Neural progenitor cell (in vitro differentiated cells): ENCODE measurements around the gene RIPOR1. TPM values are rescaled to one million over a fixed set of nuclear protein-coding genes. Genes with fewer than 3 reads are reported as not detected.

Source experiments
- DNase-seq: peaks from one replicate; pipeline ENCODE4 v3.0.0-alpha.2; 2016; ENCODE audit warnings: low spot score
- H2AFZ ChIP-seq: fragments of 200-600 bp; sonication (generic); replicated peaks from 2 replicates; pipeline ENCODE4 v1.6.1; 2016; ENCODE audit warnings: antibody characterized with exemption
- H3F3A ChIP-seq: fragments of 200-600 bp; sonication (generic); 2 replicates; pipeline ENCODE4 v1.6.1; 2016; ENCODE audit warnings: antibody characterized with exemption, low read depth
- H3K27ac ChIP-seq: fragments of 200-600 bp; sonication (generic); 2 replicates; pipeline ENCODE4 v1.5.1; 2016; ENCODE audit warnings: mild to moderate bottlenecking
- H3K27me3 ChIP-seq: fragments of 200-600 bp; sonication (generic); 2 replicates; pipeline ENCODE4 v1.6.1; 2016; ENCODE audit warnings: mild to moderate bottlenecking, moderate library complexity
- H3K36me3 ChIP-seq: fragments of 200-600 bp; sonication (generic); 2 replicates; pipeline ENCODE4 v1.5.1; 2016
- H3K4me1 ChIP-seq: fragments of 200-600 bp; sonication (generic); 2 replicates; pipeline ENCODE4 v1.6.1; 2016; ENCODE audit warnings: mixed run types
- H3K4me2 ChIP-seq: fragments of 200-600 bp; sonication (generic); 2 replicates; pipeline ENCODE4 v1.6.1; 2016
- H3K4me3 ChIP-seq: fragments of 200-600 bp; sonication (generic); 2 replicates; pipeline ENCODE4 v1.5.1; 2016
- H3K79me2 ChIP-seq: fragments of 200-600 bp; sonication (generic); 2 replicates; pipeline ENCODE4 v1.6.1; 2016; ENCODE audit warnings: low read depth
- H3K9ac ChIP-seq: fragments of 200-600 bp; sonication (generic); 2 replicates; pipeline ENCODE4 v1.6.1; 2016
- H3K9me3 ChIP-seq: fragments of 200-600 bp; sonication (generic); 2 replicates; pipeline ENCODE4 v1.5.1; 2016; ENCODE audit warnings: low read depth
- H4K20me1 ChIP-seq: fragments of 200-600 bp; sonication (generic); 2 replicates; pipeline ENCODE4 v1.6.1; 2016; ENCODE audit warnings: low read depth
- H3K27ac Mint-ChIP-seq: 3 replicates; pipeline ENCODE4 v1.8.0; 2021; ENCODE audit warnings: mixed read lengths
- H3K27me3 Mint-ChIP-seq: 2 replicates; pipeline ENCODE4 v1.8.0; 2022; ENCODE audit warnings: low read depth, mild to moderate bottlenecking, inconsistent platforms, moderate library complexity, mixed read lengths; ENCODE audit not compliant: insufficient read depth
- H3K36me3 Mint-ChIP-seq: 3 replicates; pipeline ENCODE4 v1.8.0; 2021; ENCODE audit warnings: mixed read lengths
- H3K4me1 Mint-ChIP-seq: 3 replicates; pipeline ENCODE4 v1.8.0; 2021; ENCODE audit warnings: mixed read lengths
- H3K4me3 Mint-ChIP-seq: 3 replicates; pipeline ENCODE4 v1.8.0; 2021; ENCODE audit warnings: mild to moderate bottlenecking, moderate library complexity, mixed read lengths
- H3K9me3 Mint-ChIP-seq: 3 replicates; pipeline ENCODE4 v1.8.0; 2020; ENCODE audit warnings: mixed read lengths
- EZH2 ChIP-seq: fragments of 200-600 bp; sonication (generic); IDR thresholded peaks from 2 replicates; pipeline ENCODE4 v1.6.1; 2017; ENCODE audit warnings: antibody characterized with exemption, mild to moderate bottlenecking, moderate library complexity
- EZH2phosphoT487 ChIP-seq: fragments of 200-600 bp; sonication (generic); IDR thresholded peaks from 2 replicates; pipeline ENCODE4 v1.6.1; 2017; ENCODE audit warnings: antibody characterized with exemption
- total RNA-seq: library from RNA; depleted of rRNA; stranded (reverse); fragments of >200 nt; gene quantifications from 2 replicates; pipeline ENCODE4 v1.2.3, GENCODE V29; 2015; ENCODE audit warnings: low replicate concordance
- TF ChIP-seq, protein P1 (sequence below): fragments of 200-600 bp; sonication (generic); IDR thresholded peaks from 2 replicates; pipeline ENCODE4 v1.5.1; 2017; ENCODE audit warnings: antibody characterized with exemption, mild to moderate bottlenecking

RIPOR1 gene
- total RNA-seq, 1 donor from 2014 or later, result 13.5 TPM

GRCh38 chr16:67555795-67556212 is 27.2 kb downstream of the RIPOR1 start:
- Histone ChIP-seq H3F3A (peaks cover 6% of the 10 kb centered on the region), H3K4me2 (no peak overlapping the region), H2AFZ (no peak overlapping the region), H3K27ac (no peak overlapping the region), H3K27me3 (no peaks in the 10 kb centered on the region), H4K20me1 (no peaks in the 10 kb centered on the region), H3K9me3 (no peaks in the 10 kb centered on the region), H3K4me1 (peaks cover under 1% of the 10 kb centered on the region), H3K36me3 (no peaks in the 10 kb centered on the region), H3K9ac (no peak overlapping the region), H3K79me2 (peaks cover 30% of the 10 kb centered on the region), H3K4me3 (no peak overlapping the region)
- Mint-ChIP-seq H3K36me3 (no peaks in the 10 kb centered on the region), H3K4me1 (peaks cover 4% of the 10 kb centered on the region), H3K4me3 (no peak overlapping the region), H3K27ac (no peak overlapping the region), H3K27me3 (peaks cover 4% of the 10 kb centered on the region), H3K9me3 (no peaks in the 10 kb centered on the region)
- no peak for DNase-seq
- TF ChIP-seq, protein P1, sequence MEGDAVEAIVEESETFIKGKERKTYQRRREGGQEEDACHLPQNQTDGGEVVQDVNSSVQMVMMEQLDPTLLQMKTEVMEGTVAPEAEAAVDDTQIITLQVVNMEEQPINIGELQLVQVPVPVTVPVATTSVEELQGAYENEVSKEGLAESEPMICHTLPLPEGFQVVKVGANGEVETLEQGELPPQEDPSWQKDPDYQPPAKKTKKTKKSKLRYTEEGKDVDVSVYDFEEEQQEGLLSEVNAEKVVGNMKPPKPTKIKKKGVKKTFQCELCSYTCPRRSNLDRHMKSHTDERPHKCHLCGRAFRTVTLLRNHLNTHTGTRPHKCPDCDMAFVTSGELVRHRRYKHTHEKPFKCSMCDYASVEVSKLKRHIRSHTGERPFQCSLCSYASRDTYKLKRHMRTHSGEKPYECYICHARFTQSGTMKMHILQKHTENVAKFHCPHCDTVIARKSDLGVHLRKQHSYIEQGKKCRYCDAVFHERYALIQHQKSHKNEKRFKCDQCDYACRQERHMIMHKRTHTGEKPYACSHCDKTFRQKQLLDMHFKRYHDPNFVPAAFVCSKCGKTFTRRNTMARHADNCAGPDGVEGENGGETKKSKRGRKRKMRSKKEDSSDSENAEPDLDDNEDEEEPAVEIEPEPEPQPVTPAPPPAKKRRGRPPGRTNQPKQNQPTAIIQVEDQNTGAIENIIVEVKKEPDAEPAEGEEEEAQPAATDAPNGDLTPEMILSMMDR, result no peak
- TF ChIP-seq EZH2 (no peak), EZH2phosphoT487 (no peak)

DNA sequence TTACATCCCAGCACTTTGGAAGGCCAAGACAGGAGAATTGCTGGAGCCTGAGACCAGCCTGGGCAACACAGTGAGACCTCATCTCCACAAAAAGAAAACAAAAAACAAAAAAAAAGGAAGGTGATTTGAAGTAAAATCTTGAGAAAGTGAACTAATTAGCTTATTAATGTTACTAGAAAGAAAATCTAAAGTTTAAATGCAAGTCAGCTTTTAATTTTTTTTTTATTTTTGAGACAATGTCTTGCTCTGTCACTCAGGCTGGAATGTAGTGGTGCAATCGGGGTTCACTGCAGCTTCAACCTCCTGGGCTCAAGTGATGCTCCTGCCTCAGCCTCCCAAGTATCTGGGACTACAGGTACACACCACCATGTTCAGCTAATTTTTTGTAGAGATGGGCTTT is 30.2 kb downstream of the RIPOR1 start:
- Histone ChIP-seq H3K79me2 (peaks cover 47% of the 10 kb centered on the region), H3K4me2 (no peak overlapping the region), H3K4me1 (peaks cover 7% of the 10 kb centered on the region), H4K20me1 (peaks cover 10% of the 10 kb centered on the region), H2AFZ (no peak overlapping the region), H3K27ac (no peak overlapping the region), H3K4me3 (no peak overlapping the region), H3K36me3 (no peaks in the 10 kb centered on the region), H3K9ac (no peak overlapping the region), H3K9me3 (no peaks in the 10 kb centered on the region), H3K27me3 (no peaks in the 10 kb centered on the region), H3F3A (peaks cover 26% of the 10 kb centered on the region)
- TF ChIP-seq EZH2 (no peak), EZH2phosphoT487 (no peak)
- TF ChIP-seq, protein P1, result no peak
- no peak overlapping the region for H3K4me3 Mint-ChIP-seq
- H3K36me3 Mint-ChIP-seq, result peaks cover 3% of the 10 kb centered on the region
- peaks cover 10% of the 10 kb centered on the region for H3K4me1 Mint-ChIP-seq
- no peaks in the 10 kb centered on the region for H3K9me3 Mint-ChIP-seq
- no peak overlapping the region for H3K27ac Mint-ChIP-seq
- peaks cover 4% of the 10 kb centered on the region for H3K27me3 Mint-ChIP-seq
- DNase-seq, result no peak

DNA sequence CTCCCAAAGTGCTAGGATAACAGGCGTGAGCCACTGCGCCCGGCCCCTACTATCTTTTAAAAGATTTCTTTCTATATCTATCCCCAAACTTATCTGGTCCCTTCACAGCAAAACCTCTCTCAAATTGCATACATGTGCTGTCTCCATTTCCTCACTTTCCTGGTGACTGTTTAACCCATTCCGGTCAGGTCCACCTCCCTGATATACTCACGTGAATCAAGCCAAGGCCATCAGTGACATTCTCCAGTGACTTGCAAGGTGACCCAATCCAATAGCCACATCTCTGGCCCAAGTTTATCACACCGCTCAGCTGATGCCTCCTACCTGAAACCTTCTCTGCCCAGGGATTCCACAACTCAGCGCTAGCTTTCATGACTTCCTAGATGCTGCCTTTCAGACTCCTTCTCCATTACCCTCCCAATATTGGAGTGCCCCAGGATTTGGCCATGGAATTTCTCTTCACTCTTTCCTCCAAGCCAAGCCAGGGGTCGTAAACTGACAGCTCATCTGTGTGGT is 32.3 kb downstream of the RIPOR1 start:
- peaks cover 4% of the 10 kb centered on the region for H3K27me3 Mint-ChIP-seq
- H3K9me3 ChIP-seq, result no peaks in the 10 kb centered on the region
- no peak overlapping the region for H3K27ac ChIP-seq
- no peak for TF ChIP-seq EZH2phosphoT487
- no peak for TF ChIP-seq EZH2
- TF ChIP-seq, protein P1, result no peak
- peak overlapping the region; percentile 89 for H3K4me2 ChIP-seq
- no peak overlapping the region for H3K9ac ChIP-seq
- H3F3A ChIP-seq, result peaks cover 30% of the 10 kb centered on the region
- H3K36me3 ChIP-seq, result no peaks in the 10 kb centered on the region
- no peaks in the 10 kb centered on the region for H3K9me3 Mint-ChIP-seq
- peaks cover 27% of the 10 kb centered on the region for H4K20me1 ChIP-seq
- H3K79me2 ChIP-seq, result peaks cover 67% of the 10 kb centered on the region
- H3K27ac Mint-ChIP-seq, result no peak overlapping the region
- H3K4me3 Mint-ChIP-seq, result peak overlapping the region; percentile 91
- peaks cover 20% of the 10 kb centered on the region for H3K4me1 Mint-ChIP-seq
- peaks cover 4% of the 10 kb centered on the region for H3K36me3 Mint-ChIP-seq
- H3K4me3 ChIP-seq, result peak overlapping the region; percentile 82
- H3K4me1 ChIP-seq, result peaks cover 13% of the 10 kb centered on the region
- no peak for DNase-seq
- H2AFZ ChIP-seq, result no peak overlapping the region
- H3K27me3 ChIP-seq, result no peaks in the 10 kb centered on the region
